CD4-positive, alpha-beta memory T cell (primary cell): ENCODE measurements around the gene KCNS3. TPM values are rescaled to one million over a fixed set of nuclear protein-coding genes. Genes with fewer than 3 reads are reported as not detected.

Source experiments
- polyA plus RNA-seq, 2 donors: library from polyadenylated mRNA; unstranded; fragments of 300-500 nt; fragmentation: Illumina TruSeq; gene quantifications; one replicate each; pipeline ENCODE4 v1.2.3, GENCODE V29; 2021
- total RNA-seq, 2 experiments: library from RNA; stranded (reverse); gene quantifications; one replicate each; pipeline ENCODE4 v1.2.3, GENCODE V29; 2021

KCNS3 gene
- total and polyA plus RNA-seq, 4 experiments from 2014 or later: not detected

Other genes with a start within 250 kb of the KCNS3 start
- gene SMC6, start 124.9 kb upstream of the KCNS3 start, total RNA-seq: 10 to 100 TPM; 19.1 to 19.2 TPM
- 10 to 100 TPM in 1 of 2 donors, 1 to 10 TPM in 1; 4.8 to 15.8 TPM for gene SMC6, start 124.9 kb upstream of the KCNS3 start, polyA plus RNA-seq
- gene GEN1, start 124.5 kb upstream of the KCNS3 start, total RNA-seq: 1 to 10 TPM; 6.2 TPM
- under 1 TPM; 0.22 to 0.65 TPM for gene GEN1, start 124.5 kb upstream of the KCNS3 start, polyA plus RNA-seq
- not detected for gene MSGN1, start 62.2 kb upstream of the KCNS3 start, total RNA-seq
- not detected for gene MSGN1, start 62.2 kb upstream of the KCNS3 start, polyA plus RNA-seq